Ishikawa (cell line): ENCODE results near the gene CLTCL1.

ENCODE experiments used
- CEBPB ChIP-seq: IDR thresholded peaks from 2 replicates; pipeline ENCODE4 v1.6.1; 2012
- CREB1 ChIP-seq: IDR thresholded peaks from 2 replicates; pipeline ENCODE4 v1.6.1; 2012; ENCODE audit warnings: low read depth
- EGR1 ChIP-seq: IDR thresholded peaks from 2 replicates; pipeline ENCODE4 v1.6.1; 2012
- EP300 ChIP-seq: IDR thresholded peaks from 2 replicates; pipeline ENCODE4 v1.6.1; 2012; ENCODE audit warnings: borderline replicate concordance
- FOXM1 ChIP-seq: IDR thresholded peaks from 2 replicates; pipeline ENCODE4 v1.6.1; 2012; ENCODE audit warnings: low read depth, borderline replicate concordance
- MAX ChIP-seq: IDR thresholded peaks from 2 replicates; pipeline ENCODE4 v1.6.1; 2012
- NFIC ChIP-seq: IDR thresholded peaks from 2 replicates; pipeline ENCODE4 v1.6.1; 2012
- RAD21 ChIP-seq: IDR thresholded peaks from 2 replicates; pipeline ENCODE4 v1.6.1; 2012; ENCODE audit warnings: low read depth
- REST ChIP-seq: IDR thresholded peaks from 2 replicates; pipeline ENCODE4 v1.6.1; 2012; ENCODE audit warnings: low read depth, mild to moderate bottlenecking
- TAF1 ChIP-seq: IDR thresholded peaks from 2 replicates; pipeline ENCODE4 v1.6.1; 2012; ENCODE audit warnings: low read depth, mild to moderate bottlenecking
- TCF12 ChIP-seq: IDR thresholded peaks from 2 replicates; pipeline ENCODE4 v1.6.1; 2012; ENCODE audit warnings: low read depth
- TEAD4 ChIP-seq: IDR thresholded peaks from 2 replicates; pipeline ENCODE4 v1.6.1; 2012
- USF1 ChIP-seq: IDR thresholded peaks from 2 replicates; pipeline ENCODE4 v1.6.1; 2012
- YY1 ChIP-seq: IDR thresholded peaks from 2 replicates; pipeline ENCODE4 v1.6.1; 2012; ENCODE audit warnings: low read depth
- ZBTB7A ChIP-seq: IDR thresholded peaks from 2 replicates; pipeline ENCODE4 v1.6.1; 2012; ENCODE audit warnings: low read depth

CLTCL1 gene

GRCh38 chr22:19225560-19225959 lies 66.0 kb downstream of the CLTCL1 start:
- TF ChIP-seq USF1 (no peak), TAF1 (no peak), ZBTB7A (no peak), YY1 (no peak), CREB1 (no peak), EGR1 (no peak), NFIC (no peak), CEBPB (no peak), REST (no peak), RAD21 (no peak), TCF12 (no peak), FOXM1 (no peak), TEAD4 (no peak), MAX (no peak)

GRCh38 chr22:19224985-19225384 lies 66.5 kb downstream of the CLTCL1 start:
- TF ChIP-seq TEAD4: no peak
- TF ChIP-seq REST: no peak
- TF ChIP-seq YY1: no peak
- no peak for TF ChIP-seq EGR1
- no peak for TF ChIP-seq FOXM1
- TF ChIP-seq CREB1: no peak
- TF ChIP-seq RAD21: no peak
- TF ChIP-seq EP300: no peak
- TF ChIP-seq USF1: no peak
- TF ChIP-seq TCF12: no peak
- no peak for TF ChIP-seq TAF1
- no peak for TF ChIP-seq MAX
- TF ChIP-seq CEBPB: no peak
- no peak for TF ChIP-seq ZBTB7A
- TF ChIP-seq NFIC: no peak

- TF ChIP-seq EGR1 (no peak), YY1 (no peak), CEBPB (no peak), REST (no peak), TCF12 (no peak), CREB1 (no peak), MAX (no peak), EP300 (no peak), USF1 (no peak), RAD21 (no peak), TEAD4 (no peak), TAF1 (no peak), ZBTB7A (no peak), FOXM1 (no peak)
These were observed 67.0 kb downstream of the CLTCL1 start for GRCh38 chr22:19224557-19224956.

GRCh38 chr22:19223617-19224016 lies 67.9 kb downstream of the CLTCL1 start:
- TF ChIP-seq TAF1: no peak
- no peak for TF ChIP-seq NFIC
- no peak for TF ChIP-seq ZBTB7A
- TF ChIP-seq EP300: no peak
- TF ChIP-seq MAX: no peak
- no peak for TF ChIP-seq CREB1
- TF ChIP-seq TEAD4: no peak
- TF ChIP-seq EGR1: no peak
- TF ChIP-seq REST: no peak
- no peak for TF ChIP-seq RAD21
- TF ChIP-seq FOXM1: no peak
- TF ChIP-seq CEBPB: no peak
- no peak for TF ChIP-seq YY1
- TF ChIP-seq USF1: no peak
- TF ChIP-seq TCF12: no peak
